ENCODE measurements around the gene DOCK1.
"Not testable (repeated sequence)": the region's sequence is repeated elsewhere in the genome, so short reads cannot be mapped to it uniquely, and the experiment has no call there.

DOCK1 gene

DNA sequence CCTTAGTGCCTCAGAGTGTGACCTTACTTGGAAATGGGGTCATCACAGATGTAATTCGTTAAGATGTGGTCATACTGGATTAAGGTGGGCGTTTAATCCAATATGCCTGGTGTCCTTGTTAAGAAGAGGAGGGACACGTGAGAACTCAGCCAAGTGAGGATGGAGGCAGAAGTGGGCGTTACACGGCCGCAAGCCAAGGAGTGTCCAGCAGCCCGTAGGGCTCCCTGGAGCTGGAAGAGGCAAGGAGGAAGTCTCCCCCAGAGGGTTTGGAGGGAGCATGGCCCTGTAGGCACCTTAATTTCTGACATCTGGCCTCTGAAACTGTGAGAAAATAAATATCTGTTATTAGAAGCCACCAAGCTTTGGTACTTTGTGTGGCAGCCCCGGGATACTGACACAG is 21.3 kb downstream of the DOCK1 start:
- no peak for DNase-seq

GRCh38 chr10:126927799-126928198 is 22.6 kb downstream of the DOCK1 start:
- no peak for DNase-seq

GRCh38 chr10:126928274-126928673 is 23.0 kb downstream of the DOCK1 start:
- no peak for DNase-seq

DNA sequence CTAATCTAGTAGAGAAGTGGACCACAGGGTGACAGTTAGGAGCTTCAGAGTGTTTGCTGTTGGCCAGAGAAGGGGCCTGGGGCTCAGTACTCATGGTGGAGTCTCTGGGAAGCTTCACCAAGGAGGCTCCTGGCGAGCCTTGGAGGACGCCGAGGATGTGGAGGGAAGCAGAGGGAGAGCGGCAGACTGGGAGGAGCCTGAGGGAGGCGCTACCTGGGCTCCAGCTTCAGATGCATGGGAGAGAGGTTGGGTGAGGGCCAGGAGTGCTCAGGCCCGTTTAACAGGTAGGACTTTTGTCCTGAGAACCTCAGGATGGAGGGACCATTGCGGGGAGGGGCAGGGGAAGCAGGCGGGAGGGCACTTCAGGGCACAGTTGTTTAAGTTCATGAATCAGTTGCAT is 24.2 kb downstream of the DOCK1 start:
- DNase-seq = no peak

GRCh38 chr10:126930131-126930882 is 25.1 kb downstream of the DOCK1 start:
- no peak for DNase-seq

- DNase-seq = no peak
Observed at GRCh38 chr10:126930883-126931503, 25.8 kb downstream of the DOCK1 start.

- DNase-seq = no peak
Observed at GRCh38 chr10:126931544-126931943, 26.3 kb downstream of the DOCK1 start.

DNA sequence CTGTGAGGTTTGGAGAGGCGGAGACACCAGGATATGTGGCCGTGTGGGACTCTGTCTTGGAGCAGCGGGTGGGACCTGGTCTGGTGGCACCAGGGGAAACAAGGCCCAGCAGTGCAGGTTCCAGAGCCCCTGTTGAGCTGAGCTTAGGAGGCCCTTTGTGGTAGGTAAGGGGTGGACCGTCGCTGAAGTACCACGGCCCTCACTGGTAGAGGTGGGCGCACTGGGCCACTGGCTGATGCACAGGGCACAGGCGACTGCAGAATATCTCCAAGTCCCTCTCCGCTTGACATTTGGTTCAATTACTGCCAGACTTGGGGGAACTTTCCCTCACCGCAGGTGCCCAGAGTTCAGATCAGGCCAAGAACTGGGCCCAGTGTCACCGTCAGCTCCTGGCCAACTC is 27.3 kb downstream of the DOCK1 start:
- DNase-seq = no peak

DNA sequence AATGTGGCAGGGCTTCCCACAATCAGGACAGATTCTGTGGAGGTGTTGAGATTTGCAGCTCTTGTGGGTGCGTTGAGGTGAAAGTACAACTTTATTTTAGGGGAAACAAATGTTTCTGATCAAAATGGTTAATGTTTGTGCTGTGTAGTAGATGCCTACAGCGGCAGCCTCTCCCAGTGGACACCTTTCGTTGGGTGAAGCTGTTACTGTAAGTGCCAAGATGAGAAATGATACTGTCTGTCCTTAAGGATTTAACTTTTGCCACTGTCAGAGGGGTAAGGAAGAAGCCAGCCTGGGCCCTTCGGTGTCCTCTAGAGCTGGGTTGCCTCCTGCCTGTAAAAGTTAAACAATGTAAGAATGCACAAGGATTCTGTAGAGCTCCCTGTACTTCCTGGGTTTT is 27.9 kb downstream of the DOCK1 start:
- DNase-seq = no peak

- DNase-seq = no peak
Observed at GRCh38 chr10:126935263-126935946, 30.2 kb downstream of the DOCK1 start.

DNA sequence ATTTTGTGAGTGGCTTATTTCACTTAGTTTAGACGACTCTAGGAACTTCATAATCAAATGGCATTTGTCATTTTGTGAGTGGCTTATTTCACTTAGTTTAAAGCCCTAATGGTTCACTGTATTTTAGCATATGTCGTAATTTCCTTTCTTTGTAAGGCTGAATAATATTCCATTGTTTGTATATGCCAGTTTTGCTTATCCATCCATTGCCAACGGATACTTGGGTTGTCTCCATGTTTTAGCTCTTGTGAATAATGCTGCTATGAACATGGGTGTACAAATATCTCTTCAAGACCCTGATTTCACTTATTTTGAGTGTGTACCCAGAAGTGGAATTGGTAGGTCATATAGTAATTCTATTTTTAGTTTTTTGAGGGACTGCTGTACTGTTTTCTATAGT is 31.8 kb downstream of the DOCK1 start:
- DNase-seq = no peak

DNA sequence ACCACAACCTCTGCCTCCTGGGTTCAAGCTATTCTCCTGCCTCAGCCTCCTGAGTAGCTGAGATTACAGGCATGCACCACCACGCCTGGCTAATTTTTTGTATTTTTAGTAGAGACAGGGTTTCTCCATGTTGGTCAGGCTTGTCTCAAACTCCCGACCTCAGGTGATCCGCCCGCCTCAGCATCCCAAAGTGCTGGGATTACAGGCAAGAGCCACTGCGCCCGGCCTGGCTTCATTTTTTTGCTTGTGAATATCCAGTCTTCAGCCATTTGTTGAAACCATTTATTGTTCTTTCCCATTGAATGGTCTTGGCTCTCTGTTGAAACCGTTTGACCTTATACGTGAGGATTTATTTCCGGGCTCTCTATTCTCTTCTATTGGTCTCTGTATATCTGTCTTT is 32.9 kb downstream of the DOCK1 start:
- not testable (repeated sequence) for DNase-seq

- DNase-seq = no peak
Observed at GRCh38 chr10:126939706-126940105, 34.5 kb downstream of the DOCK1 start.

GRCh38 chr10:126940670-126941310 is 35.6 kb downstream of the DOCK1 start:
- no peak for DNase-seq

GRCh38 chr10:126944191-126944590 is 39.0 kb downstream of the DOCK1 start:
- DNase-seq = no peak

GRCh38 chr10:126945351-126946030 is 40.3 kb downstream of the DOCK1 start:
- no peak for DNase-seq

DNA sequence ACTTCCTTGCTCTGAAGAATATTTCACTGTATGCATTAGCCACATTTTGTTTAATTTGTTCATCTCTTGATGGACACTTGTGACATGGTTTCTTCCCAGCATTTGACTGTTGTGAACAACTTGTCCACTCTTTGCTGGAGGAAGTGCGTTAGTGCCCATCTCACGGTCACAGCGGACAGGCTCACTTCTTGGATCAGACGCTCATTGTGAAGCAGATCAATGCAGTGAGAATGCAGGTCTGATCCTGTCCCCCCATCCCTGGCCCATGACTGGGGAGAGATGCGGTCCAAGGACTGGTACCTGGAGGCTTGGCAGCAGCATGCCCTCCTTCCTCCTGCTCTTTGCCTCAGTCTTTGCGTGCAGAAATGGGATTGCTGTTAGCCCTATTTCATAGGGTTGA is 41.5 kb downstream of the DOCK1 start:
- no peak for DNase-seq

- DNase-seq = no peak
Observed at GRCh38 chr10:126948355-126949160, 43.3 kb downstream of the DOCK1 start.

GRCh38 chr10:126949161-126949503 is 43.9 kb downstream of the DOCK1 start:
- DNase-seq = no peak

- DNase-seq = no peak
Observed at GRCh38 chr10:126950401-126951105, 45.3 kb downstream of the DOCK1 start.

- no peak for DNase-seq
Observed at GRCh38 chr10:126953886-126954285, 48.7 kb downstream of the DOCK1 start.

GRCh38 chr10:126955396-126955795 is 50.2 kb downstream of the DOCK1 start:
- DNase-seq = no peak

Measured in retina (tissue), 1 donor.